Measurements from ENCODE around the gene KHDRBS2. TPM values are rescaled to one million over a fixed set of nuclear protein-coding genes. Genes with fewer than 3 reads are reported as not detected.

The KHDRBS2 gene
- total RNA-seq, 1 donor from 2014 or later, result 0.17 TPM

GRCh38 chr6:62045502-62045901, 240.5 kb downstream of the KHDRBS2 start:
- H3K36me3 ChIP-seq (ENCODE audit: control insufficient read depth, insufficient read depth, low read length), result no peaks in the 10 kb centered on the region
- H3K4me3 ChIP-seq (ENCODE audit: low read depth, low read length), result no peak overlapping the region
- DNase-seq (ENCODE audit: low read depth), result no peak
- H3K27me3 ChIP-seq (ENCODE audit: control insufficient read depth, insufficient read depth, low read length), result no peaks in the 10 kb centered on the region
- TF ChIP-seq CTCF (IDR thresholded peaks at IDR 0.05; ENCODE audit: insufficient read depth, low read length, poor library complexity, severe bottlenecking), result no peak

GRCh38 chr6:62043084-62043483, 242.9 kb downstream of the KHDRBS2 start:
- Histone ChIP-seq H3K27me3 (ENCODE audit: control insufficient read depth, insufficient read depth, low read length) (no peaks in the 10 kb centered on the region), H3K36me3 (ENCODE audit: control insufficient read depth, insufficient read depth, low read length) (no peaks in the 10 kb centered on the region), H3K4me3 (ENCODE audit: low read depth, low read length) (no peak overlapping the region)
- no peak for TF ChIP-seq CTCF (IDR thresholded peaks at IDR 0.05; ENCODE audit: insufficient read depth, low read length, poor library complexity, severe bottlenecking)
- no peak for DNase-seq (ENCODE audit: low read depth)

- no peaks in the 10 kb centered on the region for H3K36me3 ChIP-seq (ENCODE audit: control insufficient read depth, insufficient read depth, low read length)
- no peaks in the 10 kb centered on the region for H3K27me3 ChIP-seq (ENCODE audit: control insufficient read depth, insufficient read depth, low read length)
- no peak overlapping the region for H3K4me3 ChIP-seq (ENCODE audit: low read depth, low read length)
- no peak for TF ChIP-seq CTCF (IDR thresholded peaks at IDR 0.05; ENCODE audit: insufficient read depth, low read length, poor library complexity, severe bottlenecking)
- no peak for DNase-seq (ENCODE audit: low read depth)
Measured at GRCh38 chr6:62042429-62042828, 243.6 kb downstream of the KHDRBS2 start.

- TF ChIP-seq CTCF (IDR thresholded peaks at IDR 0.05; ENCODE audit: insufficient read depth, low read length, poor library complexity, severe bottlenecking), result no peak
- H3K27me3 ChIP-seq (ENCODE audit: control insufficient read depth, insufficient read depth, low read length), result no peaks in the 10 kb centered on the region
Measured at GRCh38 chr6:62039605-62040004, 246.4 kb downstream of the KHDRBS2 start.

GRCh38 chr6:62037445-62037844, 248.6 kb downstream of the KHDRBS2 start:
- DNase-seq (ENCODE audit: low read depth), result no peak
- no peaks in the 10 kb centered on the region for H3K36me3 ChIP-seq (ENCODE audit: control insufficient read depth, insufficient read depth, low read length)
- no peak for TF ChIP-seq CTCF (IDR thresholded peaks at IDR 0.05; ENCODE audit: insufficient read depth, low read length, poor library complexity, severe bottlenecking)
- no peaks in the 10 kb centered on the region for H3K27me3 ChIP-seq (ENCODE audit: control insufficient read depth, insufficient read depth, low read length)
- H3K4me3 ChIP-seq (ENCODE audit: low read depth, low read length), result no peak overlapping the region

More at GRCh38 chr6:62039605-62040004, 246.4 kb downstream of the KHDRBS2 start:
- H3K36me3 ChIP-seq (ENCODE audit: control insufficient read depth, insufficient read depth, low read length), result no peaks in the 10 kb centered on the region
- DNase-seq (ENCODE audit: low read depth), result no peak
- no peak overlapping the region for H3K4me3 ChIP-seq (ENCODE audit: low read depth, low read length)

- Histone ChIP-seq H3K36me3 (ENCODE audit: control insufficient read depth, insufficient read depth, low read length) (no peaks in the 10 kb centered on the region), H3K27me3 (ENCODE audit: control insufficient read depth, insufficient read depth, low read length) (no peaks in the 10 kb centered on the region), H3K4me3 (ENCODE audit: low read depth, low read length) (no peak overlapping the region)
- TF ChIP-seq CTCF (IDR thresholded peaks at IDR 0.05; ENCODE audit: insufficient read depth, low read length, poor library complexity, severe bottlenecking), result no peak
- DNase-seq (ENCODE audit: low read depth), result no peak
Measured at GRCh38 chr6:62035952-62036351, 250.1 kb downstream of the KHDRBS2 start.
